T-helper 9 cell (primary cell): ENCODE results near the gene SLC9C1.

Experiments
- DNase-seq: peaks from one replicate; pipeline ENCODE4 v3.0.0-alpha.2; 2020

SLC9C1 gene

GRCh38 chr3:112128843-112129727 is 164.9 kb downstream of the SLC9C1 start:
- DNase-seq, result peak; percentile 27

GRCh38 chr3:112127522-112128494 is 166.2 kb downstream of the SLC9C1 start:
- DNase-seq, result no peak

GRCh38 chr3:112126511-112126911 is 167.5 kb downstream of the SLC9C1 start:
- no peak for DNase-seq

GRCh38 chr3:112124907-112125607 is 169.0 kb downstream of the SLC9C1 start:
- DNase-seq, result no peak

- no peak for DNase-seq
Measured at GRCh38 chr3:112123548-112123947, 170.5 kb downstream of the SLC9C1 start.

GRCh38 chr3:112122870-112123269 is 171.1 kb downstream of the SLC9C1 start:
- no peak for DNase-seq

GRCh38 chr3:112121577-112122547 is 172.2 kb downstream of the SLC9C1 start:
- no peak for DNase-seq

- no peak for DNase-seq
Measured at GRCh38 chr3:112119962-112120836, 173.8 kb downstream of the SLC9C1 start.

GRCh38 chr3:112117841-112118571 is 176.0 kb downstream of the SLC9C1 start:
- no peak for DNase-seq

GRCh38 chr3:112117415-112117814 is 176.6 kb downstream of the SLC9C1 start:
- no peak for DNase-seq

- DNase-seq, result no peak
Measured at GRCh38 chr3:112116748-112117186, 177.2 kb downstream of the SLC9C1 start.

GRCh38 chr3:112115806-112116383 is 178.1 kb downstream of the SLC9C1 start:
- DNase-seq, result no peak

- no peak for DNase-seq
Measured at GRCh38 chr3:112115161-112115739, 178.8 kb downstream of the SLC9C1 start.

GRCh38 chr3:112114576-112115160 is 179.3 kb downstream of the SLC9C1 start:
- no peak for DNase-seq

GRCh38 chr3:112111785-112112402 is 182.1 kb downstream of the SLC9C1 start:
- peak; percentile 24 for DNase-seq

- DNase-seq, result no peak
Measured at GRCh38 chr3:112109322-112109721, 184.7 kb downstream of the SLC9C1 start.

- no peak for DNase-seq
Measured at GRCh38 chr3:112104774-112105173, 189.2 kb downstream of the SLC9C1 start.

- no peak for DNase-seq
Measured at GRCh38 chr3:112101916-112102315, 192.1 kb downstream of the SLC9C1 start.
